SH-SY5Y (cell line): Measurements from ENCODE around the gene PTPRD.
A peak's percentile ranks its signal among the peaks of the same experiment; 100 is the strongest.

Experiments
- GATA2 ChIP-seq: IDR thresholded peaks from 2 replicates; pipeline ENCODE4 v1.6.1; 2011; ENCODE audit warnings: mild to moderate bottlenecking, low read depth, low read length
- GATA3 ChIP-seq: IDR thresholded peaks from 2 replicates; pipeline ENCODE4 v1.6.1; 2011; ENCODE audit warnings: low read depth, mild to moderate bottlenecking, low read length, moderate library complexity

The PTPRD gene

DNA sequence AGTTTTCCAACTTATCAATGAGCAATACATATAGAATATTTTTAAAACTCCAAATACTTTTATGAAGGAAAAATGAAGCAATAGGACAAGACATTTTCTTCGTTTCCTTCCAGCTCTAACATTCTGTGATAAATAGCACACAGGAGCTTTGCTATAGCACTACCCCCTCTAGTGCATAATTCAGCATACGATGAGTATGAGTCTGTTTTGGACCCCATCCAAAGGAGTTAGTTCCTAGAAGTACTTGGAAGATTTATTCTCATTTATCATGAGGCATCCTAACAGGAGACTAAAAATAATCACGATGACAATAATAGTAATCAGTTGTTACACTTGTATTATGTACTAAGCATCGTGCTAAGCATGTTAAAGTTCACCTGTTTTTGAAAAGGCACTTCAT is 1751.9 kb downstream of the PTPRD start:
- TF ChIP-seq GATA3 (no peak), GATA2 (no peak)

DNA sequence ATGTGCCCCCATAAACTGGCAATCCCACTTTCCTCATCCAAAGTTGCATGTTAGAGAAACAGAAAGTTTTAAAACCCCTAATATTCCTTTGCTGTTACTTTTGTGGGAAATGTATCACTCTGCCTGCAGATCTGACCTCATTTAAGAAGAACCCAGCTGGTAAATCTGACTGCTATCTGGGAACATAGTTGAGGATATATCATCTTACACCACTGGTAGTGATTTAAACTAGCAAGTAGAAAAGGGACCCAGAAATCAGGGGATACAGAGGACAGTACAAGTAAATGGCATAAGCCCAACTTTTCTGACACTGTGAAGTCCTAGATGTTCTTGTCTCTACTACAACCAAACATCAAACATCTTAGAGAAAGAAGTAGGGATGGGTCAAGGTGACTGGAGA is 1752.7 kb downstream of the PTPRD start:
- TF ChIP-seq GATA2 (no peak), GATA3 (no peak)

DNA sequence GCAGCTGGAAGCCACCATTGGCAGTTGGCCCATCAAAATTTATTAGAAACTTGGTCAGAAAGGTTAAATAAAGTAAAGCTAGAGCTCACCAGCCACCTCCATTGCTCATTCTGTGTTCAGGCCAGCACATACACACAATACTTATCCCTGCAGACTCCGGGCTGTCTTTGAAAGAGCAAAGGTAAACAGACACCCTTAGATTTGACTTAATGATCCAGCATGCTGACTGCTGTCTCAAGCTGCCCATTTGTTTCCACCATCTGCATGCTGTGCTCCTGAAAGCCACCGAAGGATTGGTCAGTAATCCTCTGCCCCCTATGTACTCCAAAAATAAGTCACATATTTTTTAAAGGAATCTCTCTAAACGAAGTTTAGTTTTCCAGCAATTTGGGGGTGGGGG is 1753.4 kb downstream of the PTPRD start:
- TF ChIP-seq GATA2 (no peak), GATA3 (no peak)

DNA sequence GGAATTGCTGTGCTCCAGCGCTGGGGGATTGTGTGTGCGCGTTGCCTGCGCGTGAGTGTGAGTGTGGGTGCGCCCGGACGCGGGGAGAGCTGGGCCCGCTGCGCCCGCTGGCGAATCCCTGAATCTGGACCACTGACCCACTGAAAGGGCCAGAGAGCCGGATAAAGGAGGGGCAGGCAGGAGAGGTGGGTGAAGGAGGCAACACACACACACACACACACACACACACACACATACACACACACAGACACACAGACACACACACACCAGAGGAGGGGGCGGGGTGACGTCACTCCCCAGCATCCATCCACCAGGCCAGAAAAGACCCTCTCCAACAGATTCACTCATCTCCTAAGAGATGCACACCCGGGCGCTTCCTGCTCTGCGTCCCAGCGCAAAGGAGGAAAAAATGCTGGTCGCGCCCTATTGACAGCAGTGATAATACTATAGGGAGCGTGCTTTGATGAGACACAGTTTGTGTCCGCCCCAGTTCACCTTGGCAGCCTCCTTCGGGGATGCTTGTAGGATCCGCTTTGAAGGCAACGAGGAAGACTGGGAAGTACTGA is 1754.1 kb downstream of the PTPRD start:
- no peak for TF ChIP-seq GATA3
- no peak for TF ChIP-seq GATA2

DNA sequence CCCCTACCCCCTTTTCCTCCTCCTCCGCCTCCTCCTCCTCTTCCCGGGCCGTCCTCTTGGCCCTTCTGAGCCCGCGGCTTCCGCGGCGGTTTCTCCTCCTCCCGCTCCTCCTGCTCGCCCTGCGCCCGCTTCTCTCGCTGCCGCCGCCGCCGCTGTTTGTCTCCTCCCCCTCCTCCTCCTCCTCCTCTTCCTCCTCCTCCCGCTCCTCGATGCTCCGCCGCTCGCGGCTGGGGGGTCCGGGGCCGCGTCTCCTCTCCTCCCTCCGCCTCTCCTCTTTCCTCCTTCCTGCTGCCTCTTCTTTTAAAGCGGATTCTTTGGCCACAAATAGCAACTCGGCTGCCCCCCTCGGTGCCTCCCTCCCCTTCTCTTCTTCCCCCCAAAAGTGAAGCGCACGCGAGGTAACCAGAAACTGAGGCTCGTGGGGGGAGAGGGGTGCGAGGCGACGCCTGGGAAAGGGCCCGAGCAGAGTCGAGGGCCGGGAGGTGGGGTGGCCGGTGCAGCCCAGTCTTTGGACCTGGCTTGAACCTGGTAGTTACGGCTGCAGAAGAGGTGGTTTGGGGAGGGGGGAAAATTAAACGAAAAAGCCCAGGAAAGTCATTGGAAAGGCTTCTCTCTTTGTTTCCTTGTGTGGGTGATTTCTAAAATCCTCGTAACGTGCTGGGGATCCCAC is 1754.7 kb downstream of the PTPRD start:
- TF ChIP-seq GATA3, result no peak
- TF ChIP-seq GATA2, result no peak

DNA sequence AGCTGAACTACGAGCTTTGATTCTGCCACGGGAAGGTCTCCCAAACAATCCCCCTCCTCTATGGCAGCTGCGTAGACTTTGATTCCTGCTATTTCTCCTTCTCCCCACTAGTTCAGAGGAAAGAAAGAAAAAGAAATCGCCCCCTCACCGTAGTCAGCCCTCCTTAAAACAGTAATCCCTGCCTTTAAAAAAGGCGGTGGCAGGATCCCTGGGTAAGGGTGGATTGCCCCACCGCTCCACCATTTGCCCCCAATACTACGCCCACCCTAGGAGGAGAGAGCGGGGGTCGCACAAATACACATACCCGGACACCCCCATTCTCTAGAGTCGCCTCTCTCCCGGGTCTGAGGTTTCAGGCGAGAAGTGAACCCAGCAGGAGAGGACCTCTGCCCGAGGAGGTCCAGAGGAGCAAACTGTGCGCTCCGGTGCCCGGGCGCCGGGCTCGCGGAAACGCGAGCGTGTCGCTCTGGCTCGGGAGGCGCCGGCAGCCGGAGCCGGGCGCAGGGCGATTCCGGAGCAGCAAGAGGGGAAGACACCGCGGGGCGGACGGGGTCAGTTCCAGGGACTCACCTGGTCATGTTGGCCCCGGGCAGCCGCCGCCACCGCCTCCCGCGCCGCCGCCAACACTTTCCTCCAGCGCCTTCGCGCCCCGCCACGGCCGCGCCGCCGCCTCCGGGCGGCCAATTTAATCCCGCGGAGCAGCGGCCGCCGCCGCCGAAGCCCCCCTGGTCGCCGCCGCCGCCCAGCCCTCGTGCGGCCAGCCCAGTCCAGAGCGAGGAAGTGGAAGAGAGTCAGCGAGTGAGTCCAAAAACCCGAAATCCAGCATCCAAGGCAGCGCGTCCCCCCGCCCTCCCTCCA is 1755.5 kb downstream of the PTPRD start:
- TF ChIP-seq GATA3 (no peak), GATA2 (no peak)

DNA sequence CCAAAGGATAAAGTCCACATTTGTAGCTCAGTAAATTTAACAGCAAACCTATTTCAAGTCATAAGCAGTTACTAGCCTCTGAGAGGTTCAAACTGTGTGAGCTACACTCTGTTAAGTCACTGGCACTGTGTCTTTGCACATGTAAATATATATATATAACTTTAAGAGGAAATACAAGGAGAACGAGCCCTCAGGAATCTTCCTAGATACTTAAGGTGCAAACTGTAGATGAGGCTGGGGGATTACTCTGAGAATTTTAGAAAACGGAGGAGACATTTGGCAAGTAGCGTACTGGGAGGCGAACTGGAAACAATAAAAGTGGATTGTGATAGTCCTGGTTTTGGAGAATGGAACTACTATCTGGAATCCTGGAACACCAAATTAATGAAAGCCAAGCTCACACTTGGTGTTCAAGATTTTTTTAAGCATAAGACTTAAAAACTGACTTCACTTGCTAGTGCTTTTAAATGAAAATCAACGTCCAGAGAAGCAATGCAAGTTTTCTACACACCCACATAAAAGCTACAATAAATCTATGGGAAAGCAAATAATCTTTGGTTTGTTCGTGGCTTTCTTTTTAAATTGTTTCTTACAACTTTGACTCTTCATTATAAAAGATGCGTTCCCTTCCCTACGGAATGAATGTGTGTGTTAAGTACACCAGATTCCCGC is 1756.3 kb downstream of the PTPRD start:
- TF ChIP-seq GATA2 (no peak), GATA3 (no peak)

DNA sequence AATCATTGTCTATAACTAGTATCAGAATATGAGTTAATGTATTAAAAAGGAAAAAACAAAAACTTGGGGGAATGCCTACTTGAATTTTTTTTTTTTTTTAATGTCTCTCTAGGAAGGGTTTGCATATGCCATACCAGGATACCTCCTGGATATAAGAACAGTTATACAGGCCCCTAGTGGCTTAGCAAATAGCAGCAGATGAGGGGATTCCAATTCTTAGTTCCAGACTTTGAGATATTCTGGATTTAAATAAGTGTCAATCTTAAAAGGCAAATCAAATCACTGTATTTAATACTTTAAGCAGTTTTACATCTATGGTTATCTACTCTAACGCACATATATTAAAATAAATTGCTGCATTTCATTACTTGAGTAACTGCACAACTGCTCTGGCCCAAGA is 1757.8 kb downstream of the PTPRD start:
- TF ChIP-seq GATA3, result no peak
- TF ChIP-seq GATA2, result no peak

DNA sequence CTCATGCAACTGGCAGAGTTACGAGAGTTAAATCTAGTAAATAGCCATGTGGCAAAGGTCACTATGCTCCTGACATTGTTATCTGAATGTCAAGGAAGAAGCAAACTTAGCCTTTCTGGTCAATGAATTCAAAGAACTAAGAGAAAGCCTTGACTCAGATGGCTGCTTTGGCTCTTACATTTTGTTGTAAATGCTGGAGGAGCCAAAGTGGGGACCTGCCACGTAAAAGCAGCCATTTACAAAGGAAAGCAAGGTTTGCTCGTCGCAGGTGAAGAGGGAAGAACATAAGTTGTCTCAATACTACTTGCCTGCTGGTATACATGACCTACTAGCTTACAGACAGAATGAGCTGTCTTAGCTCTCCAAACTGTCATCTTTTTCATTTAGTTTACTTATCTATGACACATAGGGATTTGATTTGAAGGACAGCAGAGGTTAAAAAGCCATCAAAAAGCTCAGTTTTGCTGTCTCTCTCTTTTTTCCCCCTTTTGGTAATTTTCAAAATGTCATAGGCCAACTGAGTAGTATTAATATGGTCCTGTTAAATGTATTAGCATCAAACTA is 1760.4 kb downstream of the PTPRD start:
- TF ChIP-seq GATA2 (no peak), GATA3 (no peak)

DNA sequence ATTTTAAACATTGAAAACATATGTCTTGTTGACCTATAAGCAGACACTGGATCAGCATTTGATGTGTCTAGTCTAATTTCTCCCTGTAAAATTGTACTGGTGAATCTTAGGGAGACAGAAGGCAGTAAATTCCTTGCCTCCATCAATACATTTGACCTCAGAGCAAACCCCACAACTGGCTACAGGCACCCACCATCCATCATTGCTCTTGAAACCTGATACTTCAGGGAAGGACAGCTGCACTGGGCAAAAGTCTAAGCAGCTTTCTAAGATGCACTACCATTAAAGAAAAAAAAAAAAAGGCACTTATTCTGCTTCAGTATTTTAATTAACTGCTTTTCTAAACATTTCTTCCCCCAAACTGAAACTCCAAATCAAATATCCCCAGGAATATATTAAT is 1761.9 kb downstream of the PTPRD start:
- no peak for TF ChIP-seq GATA2
- TF ChIP-seq GATA3, result no peak

DNA sequence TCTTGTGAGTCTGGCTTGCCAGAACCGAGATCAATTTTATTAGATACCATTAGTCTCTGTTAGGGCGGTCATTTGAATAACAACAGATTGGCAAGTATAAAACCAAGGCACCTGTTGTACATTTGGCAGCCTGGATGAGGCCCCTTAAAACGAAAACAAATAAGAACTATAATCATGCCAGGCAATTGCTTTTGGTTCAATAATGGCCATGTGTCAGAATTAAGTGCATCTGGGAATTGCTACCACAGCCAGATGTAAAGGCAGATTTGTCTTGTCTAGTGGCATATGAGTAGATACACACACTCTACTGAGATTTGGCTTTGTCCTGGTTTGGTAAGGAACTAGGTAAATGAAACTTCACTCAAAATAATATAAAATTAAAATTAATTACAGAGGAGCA is 1767.0 kb downstream of the PTPRD start:
- TF ChIP-seq GATA3 (peak; percentile 61; the same call in 1 of the 2 replicates), GATA2 (peak; percentile 34)

DNA sequence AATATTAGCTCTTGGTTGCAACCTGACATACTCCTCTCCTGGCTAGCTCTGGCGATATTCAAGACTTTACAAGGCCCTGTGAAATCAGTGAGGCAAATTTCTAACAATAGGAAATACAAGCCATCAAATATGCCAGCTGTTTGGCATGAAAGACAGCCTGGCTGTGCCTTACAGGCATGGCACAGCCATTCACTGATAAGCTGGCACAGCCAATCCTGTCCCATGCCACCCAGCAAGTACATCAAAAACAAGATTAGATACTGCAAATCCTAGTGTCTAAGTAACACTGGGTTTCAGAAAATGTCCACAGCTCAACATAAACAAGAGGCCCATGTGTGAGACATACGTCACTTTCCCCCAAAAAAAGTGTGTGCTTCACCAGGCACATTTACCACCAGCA is 1767.4 kb downstream of the PTPRD start:
- peak; percentile 81 for TF ChIP-seq GATA2
- TF ChIP-seq GATA3, result no peak

DNA sequence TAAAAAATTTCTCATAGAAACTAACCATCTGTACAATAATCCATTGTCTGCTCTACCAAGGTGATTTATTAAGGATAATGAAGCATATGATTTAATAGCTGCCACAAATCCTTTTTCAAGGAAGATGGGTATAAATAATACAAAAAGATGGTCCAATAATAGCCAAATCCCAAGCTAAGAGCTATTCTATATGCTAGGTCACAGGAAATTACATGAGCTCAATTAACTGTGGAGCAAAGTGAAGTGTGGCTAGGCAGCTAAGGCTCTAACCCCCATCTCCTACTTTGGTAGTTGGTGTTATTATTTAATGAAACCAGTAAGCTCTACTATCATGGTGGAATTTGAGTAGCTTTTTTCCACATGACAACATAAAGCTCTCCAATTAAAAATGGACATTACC is 1768.3 kb downstream of the PTPRD start:
- TF ChIP-seq GATA2 (no peak), GATA3 (no peak)

DNA sequence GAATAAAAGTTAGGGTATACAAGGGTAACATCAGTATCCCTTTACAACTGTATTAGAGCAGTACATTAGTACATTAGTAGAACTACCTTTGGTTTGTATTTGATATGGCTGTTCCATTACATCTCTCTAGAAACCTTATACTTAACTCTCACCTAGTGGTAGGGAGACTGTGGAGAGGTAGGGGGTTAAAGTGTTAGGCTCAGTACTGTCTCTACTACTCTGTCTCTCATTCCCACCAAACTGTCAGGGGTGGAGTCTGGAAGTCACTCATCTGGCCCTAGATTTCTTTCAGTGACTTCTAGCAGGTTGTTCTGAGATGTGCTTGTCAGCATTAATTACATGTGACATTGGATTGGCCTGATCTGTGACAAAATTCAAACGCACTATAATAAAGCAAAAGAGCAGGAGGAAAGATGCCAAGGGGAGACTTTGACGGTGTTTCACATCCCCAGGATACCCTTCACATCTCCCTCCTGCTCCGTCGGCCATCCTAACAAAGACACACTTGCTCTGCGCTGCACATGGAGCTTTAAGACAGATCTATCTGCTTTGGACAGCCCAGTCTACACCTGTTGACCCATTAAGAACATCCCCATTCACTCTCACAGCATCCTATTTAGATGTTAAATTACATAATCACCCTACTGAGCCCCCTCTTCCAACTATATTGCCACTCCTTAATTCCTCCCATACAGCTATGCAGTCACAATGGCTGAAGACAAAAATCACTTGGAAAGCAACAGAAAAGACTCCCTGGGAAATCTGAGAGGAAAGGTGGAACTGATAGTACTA is 1770.2 kb downstream of the PTPRD start:
- TF ChIP-seq GATA3 (no peak), GATA2 (no peak)
